NB4 (cell line): ENCODE measurements around the gene GOSR1.

Experiments used
- POLR2A ChIP-seq: IDR thresholded peaks from 2 replicates; pipeline ENCODE4 v1.6.1; 2011; ENCODE audit warnings: mild to moderate bottlenecking; ENCODE audit not compliant: insufficient read length; ENCODE audit errors: extremely low read depth
- TF ChIP-seq, protein P1 (sequence below): IDR thresholded peaks from one replicate; pipeline ENCODE4 v1.5.1; 2012; ENCODE audit warnings: low read depth, low read length

DNA sequence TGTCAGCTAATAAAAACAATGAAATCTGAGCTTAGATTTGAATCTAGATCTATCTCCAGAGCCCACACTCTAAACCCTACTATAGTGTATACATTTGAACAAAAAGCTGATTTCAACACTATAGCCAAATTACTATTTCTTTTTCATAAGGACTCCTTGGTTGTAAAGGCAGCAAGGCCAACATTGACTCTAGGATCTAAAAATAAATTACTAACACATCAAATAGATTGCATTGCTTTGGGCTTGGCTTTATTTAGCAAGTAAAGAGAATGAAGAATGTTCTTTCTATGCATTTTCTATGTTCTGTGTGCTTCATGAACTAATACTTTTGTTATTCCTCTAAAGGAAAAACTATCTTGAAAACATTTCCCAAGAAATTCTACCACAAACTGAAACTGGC is 5.3 kb downstream of the GOSR1 start:
- TF ChIP-seq, protein P1, sequence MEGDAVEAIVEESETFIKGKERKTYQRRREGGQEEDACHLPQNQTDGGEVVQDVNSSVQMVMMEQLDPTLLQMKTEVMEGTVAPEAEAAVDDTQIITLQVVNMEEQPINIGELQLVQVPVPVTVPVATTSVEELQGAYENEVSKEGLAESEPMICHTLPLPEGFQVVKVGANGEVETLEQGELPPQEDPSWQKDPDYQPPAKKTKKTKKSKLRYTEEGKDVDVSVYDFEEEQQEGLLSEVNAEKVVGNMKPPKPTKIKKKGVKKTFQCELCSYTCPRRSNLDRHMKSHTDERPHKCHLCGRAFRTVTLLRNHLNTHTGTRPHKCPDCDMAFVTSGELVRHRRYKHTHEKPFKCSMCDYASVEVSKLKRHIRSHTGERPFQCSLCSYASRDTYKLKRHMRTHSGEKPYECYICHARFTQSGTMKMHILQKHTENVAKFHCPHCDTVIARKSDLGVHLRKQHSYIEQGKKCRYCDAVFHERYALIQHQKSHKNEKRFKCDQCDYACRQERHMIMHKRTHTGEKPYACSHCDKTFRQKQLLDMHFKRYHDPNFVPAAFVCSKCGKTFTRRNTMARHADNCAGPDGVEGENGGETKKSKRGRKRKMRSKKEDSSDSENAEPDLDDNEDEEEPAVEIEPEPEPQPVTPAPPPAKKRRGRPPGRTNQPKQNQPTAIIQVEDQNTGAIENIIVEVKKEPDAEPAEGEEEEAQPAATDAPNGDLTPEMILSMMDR: no peak
- TF ChIP-seq POLR2A: no peak
